HG03575 (cell line): ENCODE results near the gene IRAK1.
"Not testable (repeated sequence)": the region's sequence is repeated elsewhere in the genome, so short reads cannot be mapped to it uniquely, and the experiment has no call there.

Source experiments
- ATAC-seq: cut with Tn5 transposase; IDR thresholded peaks from one replicate; pipeline ENCODE4 v1.9.1; 2021; ENCODE audit not compliant: unreplicated experiment, insufficient number of reproducible peaks, low FRiP score; ENCODE audit errors: extremely low read depth

IRAK1 gene

DNA sequence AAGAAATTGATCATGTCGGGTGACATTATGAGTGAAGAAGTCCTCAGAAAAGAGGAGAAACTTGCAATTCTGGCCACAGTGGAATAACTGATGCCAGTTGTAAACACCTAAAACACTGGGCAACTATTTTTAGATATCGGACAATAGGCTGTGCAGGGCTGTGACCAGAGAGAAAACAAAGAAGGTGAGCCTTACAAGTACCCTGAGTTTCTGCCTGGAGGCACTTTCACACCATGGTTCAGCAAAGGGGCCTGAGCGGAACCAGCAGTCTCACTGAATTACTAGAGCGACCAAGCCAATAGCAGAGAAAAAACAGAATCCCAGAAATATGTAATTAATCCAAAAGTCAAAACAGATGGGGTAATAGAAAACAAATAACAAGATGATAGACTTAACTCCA, 11.2 kb downstream of the IRAK1 start:
- ATAC-seq: no peak

DNA sequence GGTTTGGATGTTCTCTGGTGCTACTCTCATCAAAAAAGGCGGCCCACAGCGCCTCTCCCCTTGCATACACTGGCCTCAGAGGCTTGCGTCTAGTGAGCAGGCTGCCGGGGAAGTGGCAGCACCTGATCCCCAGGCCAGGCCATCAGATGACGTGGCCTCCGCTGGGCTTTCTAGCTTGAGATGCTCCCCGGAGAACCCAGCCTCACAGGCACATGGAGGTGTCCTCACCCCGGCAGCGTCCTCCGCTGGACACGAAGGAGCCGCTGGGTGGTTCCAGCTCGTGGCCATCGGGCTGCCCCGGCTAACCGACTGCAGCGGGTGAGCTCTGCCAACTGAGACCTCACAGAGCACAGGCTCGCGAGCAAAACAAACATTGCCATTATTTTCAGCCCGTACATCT, 12.8 kb downstream of the IRAK1 start:
- ATAC-seq: no peak

DNA sequence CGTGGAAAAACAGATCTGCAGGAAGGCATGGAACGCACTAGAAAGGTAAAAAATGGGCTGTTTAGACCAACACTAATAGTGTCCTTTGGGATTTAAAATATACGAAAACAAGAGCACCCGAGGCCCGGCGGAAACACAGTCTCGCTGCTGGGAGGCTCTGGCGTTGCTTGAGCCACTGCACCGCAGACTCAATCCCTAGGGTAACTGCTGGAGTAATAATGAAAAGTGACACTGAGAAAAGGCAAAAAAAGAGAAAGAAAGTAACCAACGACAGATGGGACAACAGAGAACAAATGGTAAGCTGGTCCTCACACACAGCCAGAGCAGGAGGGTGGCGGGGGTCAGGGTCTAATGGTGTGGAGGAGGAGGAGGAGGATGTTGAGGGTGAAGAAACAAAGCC, 15.4 kb downstream of the IRAK1 start:
- no peak for ATAC-seq

DNA sequence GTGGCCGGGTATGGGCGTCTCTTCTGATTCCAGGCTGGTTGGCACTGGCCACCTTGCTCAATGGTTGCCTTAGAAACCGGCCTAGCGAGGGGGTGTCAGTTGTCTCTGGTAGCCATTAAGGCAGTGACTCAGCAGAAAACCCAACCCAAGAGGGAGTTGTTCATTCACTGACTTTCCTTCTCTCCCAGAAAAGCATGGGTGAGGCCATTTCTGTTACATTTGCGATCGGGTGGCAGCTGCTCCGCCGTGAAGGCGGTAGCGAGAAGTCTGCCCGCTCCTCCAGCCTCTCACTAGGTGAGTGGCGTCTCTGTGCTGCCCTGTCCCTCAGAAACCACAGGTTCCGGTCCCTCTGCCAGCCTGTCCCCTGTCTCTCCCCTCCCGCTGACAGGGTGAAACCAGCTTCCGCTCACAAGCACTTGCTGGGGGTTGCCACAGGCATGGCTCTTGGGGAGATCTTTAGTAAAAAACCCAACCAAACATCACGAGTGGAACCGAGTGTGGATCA, 17.4 kb downstream of the IRAK1 start:
- no peak for ATAC-seq

DNA sequence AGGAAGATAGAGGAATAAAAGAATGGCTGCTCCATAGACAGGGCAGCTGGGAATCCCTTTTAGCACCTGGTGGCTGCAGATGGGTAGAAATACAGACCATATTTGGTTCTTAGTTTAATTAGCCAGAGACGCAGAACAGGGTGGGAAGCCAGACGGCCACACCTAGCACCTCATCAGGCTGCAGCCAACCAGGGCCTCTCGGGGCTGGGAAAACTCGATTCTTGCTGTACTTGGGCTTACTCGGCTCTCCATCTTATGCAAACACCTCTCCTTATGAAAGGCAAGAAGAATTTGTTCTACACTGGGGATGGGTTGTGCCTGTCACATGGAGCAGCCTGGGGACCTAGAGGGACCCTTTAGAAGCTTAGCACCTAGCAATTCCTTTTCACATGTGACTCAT, 19.7 kb downstream of the IRAK1 start:
- no peak for ATAC-seq

DNA sequence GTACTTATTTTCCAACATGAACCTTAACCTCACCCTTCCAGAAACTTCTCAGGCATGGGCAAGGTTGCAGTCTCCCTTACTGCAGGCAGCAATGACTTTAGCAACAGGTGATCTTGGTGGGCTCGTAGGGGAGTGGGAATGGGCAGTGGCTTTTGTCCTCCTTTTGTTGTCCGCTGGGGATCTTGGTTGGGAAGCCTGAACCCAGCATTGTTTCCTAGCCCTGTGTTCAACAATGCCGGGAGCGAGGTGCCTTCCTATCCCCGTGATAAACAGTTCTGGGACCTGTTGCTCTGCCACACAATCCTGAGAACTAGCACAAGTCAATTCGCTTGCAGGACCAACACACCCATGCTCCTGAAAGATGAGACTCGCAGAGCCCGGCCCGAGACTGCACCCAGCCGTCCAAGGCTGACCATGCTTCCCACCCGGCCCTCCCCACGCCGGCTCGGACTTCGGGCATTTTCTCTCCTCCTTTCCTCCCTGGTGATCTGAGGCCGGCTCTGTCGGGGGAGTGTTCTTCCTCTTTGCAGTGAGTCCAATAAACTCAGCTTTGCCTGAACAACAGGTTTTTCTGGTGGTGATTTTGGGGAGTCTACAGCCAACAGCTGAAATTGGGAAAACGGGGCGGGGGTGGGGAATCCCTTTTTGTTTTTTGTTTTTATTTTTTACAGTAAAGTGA, 20.2 kb downstream of the IRAK1 start:
- ATAC-seq: no peak

DNA sequence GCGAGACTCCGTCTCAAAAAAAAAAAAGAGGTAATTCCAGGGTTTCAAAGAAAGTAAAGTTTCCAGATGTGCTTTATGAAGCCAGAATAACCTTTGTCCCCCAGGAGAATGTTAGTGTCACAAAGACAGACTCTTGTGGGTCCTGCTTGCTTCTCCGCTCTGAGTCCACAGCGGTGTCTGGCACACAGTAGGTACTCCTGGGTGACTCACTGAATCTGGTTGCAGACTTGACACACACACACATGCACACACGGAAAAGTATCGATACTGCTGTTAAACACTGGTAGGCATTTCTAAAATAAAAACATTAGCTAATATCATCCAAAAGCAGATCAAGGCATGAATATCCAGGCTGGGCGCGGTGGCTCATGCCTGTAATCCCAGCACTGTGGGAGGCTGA, 24.2 kb downstream of the IRAK1 start:
- ATAC-seq: no peak

DNA sequence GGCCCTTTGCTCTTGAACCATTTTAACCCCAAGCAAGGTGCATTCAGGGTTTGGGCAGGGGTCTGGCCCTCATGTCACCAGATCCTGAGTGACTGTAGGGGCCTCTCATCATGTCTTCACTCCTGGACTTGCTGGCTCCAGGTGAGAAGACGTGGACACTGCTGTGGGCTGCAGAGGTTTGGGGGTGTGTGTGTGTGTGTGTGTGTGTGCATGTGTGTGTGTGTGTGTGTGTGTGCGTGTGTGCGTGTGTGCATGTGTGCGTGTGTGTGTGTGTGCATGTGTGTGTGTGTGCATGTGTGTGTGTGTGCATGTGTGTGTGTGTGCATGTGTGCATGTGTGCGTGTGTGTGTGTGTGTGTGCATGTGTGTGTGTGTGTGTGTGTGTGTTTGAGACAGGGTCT, 25.3 kb downstream of the IRAK1 start:
- ATAC-seq: not testable (repeated sequence)

DNA sequence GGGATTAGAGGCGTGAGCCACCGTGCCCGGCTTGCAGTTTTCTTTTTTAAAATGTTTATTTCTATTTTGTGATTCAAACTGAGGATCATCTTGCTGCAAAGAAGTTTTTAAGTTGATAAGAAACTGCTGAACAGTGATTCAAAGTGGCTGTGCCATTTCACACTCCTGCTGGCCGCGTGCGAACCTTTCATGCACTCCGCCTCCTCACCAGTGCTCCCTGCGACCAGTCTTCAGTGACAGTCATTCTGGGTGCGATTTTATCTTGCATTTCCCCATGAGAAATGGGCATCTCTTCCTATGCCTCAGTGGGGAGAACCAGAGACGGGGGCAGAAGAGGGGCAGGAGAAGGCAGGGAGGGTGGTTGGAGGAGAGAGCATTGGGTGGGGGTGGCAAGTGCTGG, 25.7 kb downstream of the IRAK1 start:
- ATAC-seq: no peak

DNA sequence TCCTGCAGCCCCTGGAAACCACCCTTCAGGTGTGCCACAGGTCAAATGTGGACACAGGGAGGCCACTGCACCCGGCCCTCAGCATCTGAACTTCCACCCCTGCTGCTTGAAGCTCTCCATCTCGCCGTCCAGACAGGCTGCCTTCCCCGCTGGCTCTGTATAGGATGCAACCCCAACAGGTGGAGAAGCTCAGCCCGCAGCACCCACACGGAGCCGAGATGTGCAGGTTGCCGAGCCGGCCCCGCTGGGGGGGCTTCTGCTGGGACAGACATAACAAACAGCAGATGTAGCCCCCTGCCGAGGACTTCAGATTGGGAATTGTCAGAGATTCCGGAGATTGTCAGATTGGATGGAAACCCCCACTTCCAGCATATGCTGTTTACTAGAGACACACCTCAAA, 26.6 kb downstream of the IRAK1 start:
- no peak for ATAC-seq

DNA sequence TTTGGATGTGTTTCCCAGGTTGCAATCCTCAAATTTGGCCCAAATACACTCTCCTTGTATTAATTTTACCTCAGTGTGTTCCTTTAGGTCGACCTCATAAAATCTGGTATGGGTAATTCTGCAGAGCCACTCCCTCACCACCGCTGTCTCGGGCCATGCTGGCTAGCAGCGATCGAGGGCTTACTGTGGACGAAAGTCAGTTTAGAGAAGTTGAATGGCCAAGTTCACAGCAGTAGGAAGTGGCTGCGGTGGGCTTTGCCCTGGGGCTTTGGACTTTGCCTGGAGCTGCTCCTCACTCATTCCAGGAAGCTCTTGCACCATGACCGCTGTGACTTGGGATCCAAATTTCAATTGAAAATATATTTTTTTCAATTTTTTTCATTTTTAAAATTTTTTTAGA, 27.5 kb downstream of the IRAK1 start:
- ATAC-seq: no peak

DNA sequence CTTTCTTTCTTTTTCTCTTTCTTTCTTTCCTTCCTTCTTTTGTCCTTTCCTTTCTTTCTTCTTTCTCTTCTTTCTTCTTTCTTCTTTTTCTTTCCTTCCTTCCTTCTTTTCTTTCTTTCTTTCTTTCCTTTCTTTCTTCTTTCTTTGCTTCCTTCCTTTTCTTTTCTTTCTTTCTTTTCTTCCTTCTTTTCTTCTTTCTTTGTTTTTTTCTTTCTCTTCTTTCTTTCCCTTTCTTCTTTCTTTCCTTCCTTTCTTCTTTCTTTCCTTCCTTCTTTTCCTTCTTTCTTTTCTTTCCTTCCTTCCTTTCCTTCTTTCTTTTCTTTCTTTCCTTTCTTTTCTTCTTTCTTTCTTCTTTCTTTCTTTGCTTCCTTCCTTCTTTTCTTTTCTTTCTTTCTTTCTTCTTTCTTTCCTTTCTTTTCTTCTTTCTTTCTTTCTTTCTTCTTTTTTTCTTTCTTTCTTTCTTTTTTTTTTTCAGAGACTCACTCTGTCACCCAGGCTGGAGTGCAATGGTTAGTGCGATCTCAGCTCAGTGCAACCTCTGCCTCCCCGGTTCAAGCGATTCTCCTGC, 28.6 kb downstream of the IRAK1 start:
- ATAC-seq: no peak

DNA sequence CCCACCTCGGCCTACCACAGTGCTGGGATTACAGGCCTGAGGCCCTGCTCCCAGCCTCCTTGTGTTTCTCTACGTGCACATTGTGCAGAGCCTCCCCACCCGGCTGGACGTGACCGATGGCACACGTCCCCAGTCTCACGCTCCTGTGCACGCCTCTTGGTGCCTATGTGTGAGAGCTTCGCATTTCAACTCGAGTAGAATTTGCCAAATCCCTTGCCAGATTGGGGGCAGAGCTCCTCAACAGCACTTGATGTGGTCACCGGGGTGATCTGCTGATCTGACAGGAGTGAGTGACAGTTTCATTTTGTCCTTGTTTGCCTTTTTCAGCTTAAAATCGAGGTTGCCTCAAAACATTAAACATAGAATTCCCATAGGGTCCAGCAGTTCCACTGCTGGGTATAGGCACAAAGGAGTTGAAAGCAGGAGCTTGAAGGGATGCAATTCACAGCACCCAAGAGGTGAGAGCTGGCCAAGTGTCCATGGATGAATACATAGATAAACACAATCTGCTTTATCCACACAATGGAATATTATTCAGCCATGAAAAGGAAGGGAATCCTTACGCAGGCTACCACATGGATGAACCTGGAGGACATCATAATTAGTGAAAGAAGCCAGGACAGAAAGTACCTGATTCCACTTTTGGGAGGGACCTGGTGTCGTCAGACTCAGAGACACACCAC, 29.6 kb downstream of the IRAK1 start:
- ATAC-seq: no peak

DNA sequence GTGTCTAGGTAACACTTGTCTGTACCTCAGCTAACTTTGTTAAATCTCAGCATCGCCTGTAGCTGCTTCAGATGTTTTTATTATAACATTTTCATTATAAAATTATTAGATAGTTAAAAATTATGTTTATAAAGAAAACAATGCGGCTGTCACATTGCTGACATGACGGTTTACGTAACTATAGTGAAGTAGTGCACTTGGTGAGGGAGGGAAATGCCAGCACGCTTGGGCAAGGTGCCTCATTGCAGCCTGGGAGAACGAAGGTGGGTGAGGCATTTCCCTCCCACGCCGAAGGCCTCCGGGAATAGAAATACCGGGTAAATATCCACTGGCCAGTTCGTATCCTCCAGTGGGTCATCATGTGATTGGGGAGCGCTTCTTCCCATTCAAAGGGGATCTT, 31.2 kb downstream of the IRAK1 start:
- no peak for ATAC-seq

DNA sequence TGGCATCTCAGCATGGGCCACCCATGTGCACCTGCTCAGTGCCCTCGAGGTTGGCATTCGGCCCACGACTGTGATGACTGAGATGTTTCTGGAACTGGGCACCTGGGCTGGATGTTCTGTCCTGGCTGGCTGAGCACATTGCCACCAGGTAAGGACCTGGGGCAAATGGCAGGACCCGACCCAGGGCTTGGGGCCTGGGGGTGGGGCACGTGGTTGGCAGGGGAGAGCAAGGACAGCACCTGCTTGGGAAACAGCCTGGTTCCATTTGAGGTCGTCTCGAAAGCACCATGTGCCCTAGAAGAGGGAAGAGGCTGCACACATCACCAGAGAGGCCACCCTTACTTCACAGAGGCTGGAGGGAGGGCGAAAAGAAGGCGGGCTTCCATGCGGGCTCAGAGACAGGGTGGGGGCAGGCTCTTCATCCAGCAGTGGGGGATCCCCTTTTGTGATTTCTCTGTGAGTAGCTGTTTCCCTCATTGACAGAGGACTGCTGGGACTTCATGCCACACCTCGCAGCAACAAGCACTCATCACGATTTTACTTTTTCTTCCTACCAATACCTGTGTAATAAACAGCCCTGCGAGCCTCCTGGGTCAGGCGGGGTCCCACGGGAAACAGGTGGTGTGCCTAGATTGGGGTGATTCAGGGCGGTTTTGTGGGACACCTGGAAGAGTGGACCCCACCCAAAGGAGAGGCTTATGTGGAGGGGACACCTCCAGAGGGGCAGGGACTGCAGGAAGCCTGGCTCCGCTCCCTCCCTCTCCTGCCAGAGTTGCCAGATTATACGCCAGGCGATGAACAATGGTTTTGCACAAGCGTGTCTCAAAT, 35.1 kb downstream of the IRAK1 start:
- ATAC-seq: no peak

DNA sequence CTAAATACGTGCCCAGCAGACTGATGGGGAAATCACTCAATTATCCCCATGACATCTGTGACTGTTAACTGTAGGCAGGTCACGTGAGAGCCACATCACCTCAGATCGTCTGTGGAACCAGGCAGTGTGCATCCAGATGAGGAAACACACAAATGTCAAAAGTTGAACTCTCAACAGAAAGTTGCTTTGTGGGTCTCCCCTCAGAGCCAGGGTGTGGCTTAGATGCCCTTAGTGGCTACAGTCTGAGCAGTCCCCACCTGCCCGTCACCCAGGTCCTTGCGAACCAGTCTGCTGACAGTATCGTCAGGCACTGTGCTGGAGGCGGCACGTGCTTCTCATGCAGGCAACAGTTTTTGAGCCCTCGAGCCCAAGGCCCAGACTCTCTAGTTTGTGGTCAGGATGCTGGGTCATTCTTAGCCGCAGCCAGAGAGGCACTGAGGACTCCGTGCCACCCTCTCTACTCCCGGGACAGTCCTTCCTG, 36.3 kb downstream of the IRAK1 start:
- ATAC-seq: no peak

DNA sequence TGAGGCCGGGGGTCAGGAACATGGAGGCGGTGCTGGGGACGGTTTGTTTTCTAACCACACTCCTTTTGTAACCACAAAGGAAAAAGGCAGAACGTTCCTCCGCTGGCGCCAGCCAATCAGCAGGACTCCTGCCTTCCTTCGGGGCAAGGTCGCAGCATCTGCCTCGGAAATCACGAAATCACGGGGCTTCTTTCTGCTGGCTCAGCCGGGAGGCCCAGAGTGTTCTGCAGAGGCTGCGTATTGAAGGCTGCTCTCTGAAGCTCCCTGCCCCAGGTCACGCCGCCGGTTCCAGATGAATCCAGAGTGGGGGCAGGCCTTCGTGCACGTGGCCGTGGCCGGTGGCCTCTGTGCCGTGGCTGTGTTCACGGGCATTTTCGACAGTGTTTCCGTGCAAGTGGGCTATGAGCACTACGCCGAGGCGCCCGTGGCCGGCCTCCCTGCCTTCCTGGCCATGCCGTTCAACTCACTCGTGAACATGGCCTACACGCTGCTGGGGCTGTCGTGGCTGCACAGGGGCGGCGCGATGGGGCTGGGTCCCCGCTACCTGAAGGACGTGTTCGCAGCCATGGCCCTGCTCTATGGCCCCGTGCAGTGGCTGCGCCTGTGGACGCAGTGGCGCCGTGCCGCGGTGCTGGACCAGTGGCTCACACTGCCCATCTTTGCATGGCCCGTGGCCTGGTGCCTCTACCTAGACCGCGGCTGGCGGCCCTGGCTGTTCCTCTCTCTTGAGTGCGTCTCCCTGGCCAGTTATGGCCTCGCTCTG, 37.8 kb downstream of the IRAK1 start:
- ATAC-seq: no peak

DNA sequence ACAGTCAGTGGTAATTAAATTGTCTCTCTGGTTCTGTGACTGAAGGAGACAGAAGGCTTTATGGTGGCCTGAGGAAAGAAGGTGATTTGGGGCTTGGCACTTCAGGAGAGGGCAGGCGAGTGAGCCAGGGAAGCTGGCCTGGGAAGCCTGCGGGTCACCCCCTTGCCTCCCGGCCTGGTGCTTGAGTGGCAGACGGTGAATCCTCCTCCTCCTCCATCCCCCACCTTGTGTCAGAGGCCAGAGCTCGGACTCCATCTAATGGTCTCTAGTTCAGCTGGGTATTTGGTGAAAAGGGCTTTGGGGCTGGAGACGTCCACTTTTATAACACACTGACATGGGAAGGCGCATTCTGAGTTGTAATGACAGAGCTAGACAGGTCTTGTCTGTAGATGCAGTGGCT, 38.5 kb downstream of the IRAK1 start:
- ATAC-seq: no peak

DNA sequence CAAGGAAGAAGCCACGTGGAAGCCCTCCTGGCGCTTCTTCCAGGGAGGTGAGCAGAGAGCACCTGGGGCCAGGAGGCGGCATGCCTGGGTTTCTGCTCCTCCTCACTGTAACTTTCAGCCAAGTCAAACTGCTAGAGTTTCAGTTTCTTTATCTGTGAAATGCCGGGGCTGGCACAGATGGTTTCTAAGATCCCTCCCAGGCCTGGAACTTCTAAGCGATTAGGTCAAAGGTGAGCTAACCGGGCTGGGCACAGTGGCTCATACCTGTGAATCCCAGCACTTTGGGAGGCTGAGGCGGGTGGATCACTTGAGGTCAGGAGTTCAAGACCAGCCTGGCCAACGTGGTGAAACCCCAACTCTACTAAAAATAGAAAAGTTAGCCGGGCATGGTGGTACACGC, 39.3 kb downstream of the IRAK1 start:
- ATAC-seq: not testable (repeated sequence)
